NCI-H128 (cell line): ENCODE data around the gene LARP4B.

ENCODE experiments used
- DNase-seq: peaks from one replicate; lab custom pipeline; 2025; ENCODE audit not compliant: unreplicated experiment; lab: John Stamatoyannopoulos, UW

LARP4B gene

GRCh38 chr10:870564-871166, 60.8 kb downstream of the LARP4B start:
- DNase-seq: no peak

- no peak for DNase-seq
Observed at GRCh38 chr10:869171-869570, 62.3 kb downstream of the LARP4B start.

GRCh38 chr10:867807-868206, 63.7 kb downstream of the LARP4B start:
- DNase-seq: no peak

GRCh38 chr10:866577-866941, 64.9 kb downstream of the LARP4B start:
- no peak for DNase-seq

- no peak for DNase-seq
Observed at GRCh38 chr10:865924-866576, 65.5 kb downstream of the LARP4B start.

- no peak for DNase-seq
Observed at GRCh38 chr10:865257-865656, 66.2 kb downstream of the LARP4B start.

GRCh38 chr10:860519-860918, 71.0 kb downstream of the LARP4B start:
- no peak for DNase-seq

- no peak for DNase-seq
Observed at GRCh38 chr10:856416-857157, 74.9 kb downstream of the LARP4B start.

GRCh38 chr10:855671-856070, 75.8 kb downstream of the LARP4B start:
- DNase-seq: no peak

GRCh38 chr10:855079-855478, 76.4 kb downstream of the LARP4B start:
- no peak for DNase-seq

- no peak for DNase-seq
Observed at GRCh38 chr10:853017-853416, 78.5 kb downstream of the LARP4B start.

GRCh38 chr10:852386-852785, 79.1 kb downstream of the LARP4B start:
- DNase-seq: no peak

GRCh38 chr10:851901-852300, 79.6 kb downstream of the LARP4B start:
- DNase-seq: no peak

GRCh38 chr10:850093-850492, 81.4 kb downstream of the LARP4B start:
- DNase-seq: no peak

GRCh38 chr10:847868-848267, 83.6 kb downstream of the LARP4B start:
- DNase-seq: no peak

- DNase-seq: no peak
Observed at GRCh38 chr10:846126-846685, 85.3 kb downstream of the LARP4B start.

GRCh38 chr10:845526-845925, 86.0 kb downstream of the LARP4B start:
- no peak for DNase-seq

GRCh38 chr10:844552-844951, 87.0 kb downstream of the LARP4B start:
- DNase-seq: no peak

- no peak for DNase-seq
Observed at GRCh38 chr10:843703-844102, 87.8 kb downstream of the LARP4B start.

- no peak for DNase-seq
Observed at GRCh38 chr10:842795-843194, 88.7 kb downstream of the LARP4B start.

GRCh38 chr10:841535-841934, 90.0 kb downstream of the LARP4B start:
- no peak for DNase-seq

GRCh38 chr10:839550-840205, 91.8 kb downstream of the LARP4B start:
- DNase-seq: no peak
